Activated T-helper 1 cell treated with anti-CD3 and anti-CD28 coated beads, Interleukin-2, amount 50 U/mL, for 16 hours (primary cell): ENCODE data around the gene PTGER4.
"Not testable (repeated sequence)": the region's sequence is repeated elsewhere in the genome, so short reads cannot be mapped to it uniquely, and the experiment has no call there.

Experiments
- DNase-seq, 2 donors: peaks; one replicate each; pipeline ENCODE4 v3.0.0-alpha.2; 2020; ENCODE audit warnings: low read depth in 1 of 2, low spot score in 1 of 2

PTGER4 gene

DNA sequence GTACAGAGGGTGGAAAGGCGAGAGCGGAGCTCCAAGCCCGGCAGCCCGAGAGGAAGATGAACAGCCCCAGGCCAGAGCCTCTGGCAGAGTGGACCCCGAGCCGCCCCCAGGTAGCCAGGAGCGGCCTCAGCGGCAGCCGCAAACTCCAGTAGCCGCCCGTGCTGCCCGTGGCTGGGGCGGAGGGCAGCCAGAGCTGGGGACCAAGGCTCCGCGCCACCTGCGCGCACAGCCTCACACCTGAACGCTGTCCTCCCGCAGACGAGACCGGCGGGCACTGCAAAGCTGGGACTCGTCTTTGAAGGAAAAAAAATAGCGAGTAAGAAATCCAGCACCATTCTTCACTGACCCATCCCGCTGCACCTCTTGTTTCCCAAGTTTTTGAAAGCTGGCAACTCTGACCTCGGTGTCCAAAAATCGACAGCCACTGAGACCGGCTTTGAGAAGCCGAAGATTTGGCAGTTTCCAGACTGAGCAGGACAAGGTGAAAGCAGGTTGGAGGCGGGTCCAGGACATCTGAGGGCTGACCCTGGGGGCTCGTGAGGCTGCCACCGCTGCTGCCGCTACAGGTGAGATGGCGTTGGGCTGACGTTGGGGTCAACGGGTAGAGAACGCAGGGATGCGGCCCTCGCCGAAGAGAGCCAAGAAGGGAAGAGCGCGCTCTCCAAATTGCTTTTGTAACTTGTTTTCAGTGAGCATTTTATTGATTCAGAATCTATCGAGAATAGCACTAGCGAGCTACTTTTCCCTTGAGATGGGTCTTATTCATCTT is at the start of gene PTGER4:
Gene PTGER4, plus strand, starts transcription at position 3 of the 769 bp plus-strand sequence. CDS start 1,079 bp downstream, outside the sequence.
- DNase-seq = no peak

- DNase-seq = no peak
Observed at GRCh38 chr5:40630126-40630525, 49.6 kb upstream of the PTGER4 start.

DNA sequence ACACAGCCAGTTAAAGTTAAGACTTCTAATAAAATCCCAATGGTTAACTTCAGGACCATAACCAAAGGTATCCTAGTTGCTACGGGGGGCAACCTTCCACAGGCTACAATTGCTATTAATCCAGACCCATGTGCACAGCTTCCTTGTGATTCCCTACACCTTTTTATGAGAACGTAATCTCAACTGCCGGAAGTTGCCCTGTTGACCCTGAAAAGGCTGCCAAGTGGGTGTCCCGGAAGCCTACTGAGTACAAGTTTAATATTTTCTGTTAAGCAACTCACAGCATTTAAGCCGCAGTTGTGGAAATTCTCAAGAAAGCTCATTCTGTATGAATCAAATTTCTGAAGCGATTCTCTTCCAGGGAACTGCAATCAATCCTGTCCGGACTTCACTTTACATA is 48.5 kb upstream of the PTGER4 start:
- DNase-seq = no peak

DNA sequence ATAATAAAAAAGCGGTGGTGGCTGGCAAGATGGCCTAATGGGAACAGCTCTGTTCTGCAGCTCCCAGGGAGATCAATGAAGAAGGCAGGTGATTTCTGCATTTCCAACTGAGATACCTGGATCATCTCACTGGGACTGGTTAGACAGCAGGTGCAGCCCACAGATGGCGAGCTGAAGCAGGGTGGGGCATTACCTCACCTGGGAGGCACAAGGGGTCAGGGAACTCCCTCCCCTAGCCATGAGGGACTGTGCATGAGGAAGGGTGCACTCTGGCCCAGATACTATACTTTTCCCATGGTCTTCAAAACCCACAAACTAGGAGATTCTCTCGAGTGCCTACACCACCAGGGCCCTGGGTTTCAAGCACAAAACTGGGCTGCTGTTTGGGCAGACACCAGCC is 45.6 kb upstream of the PTGER4 start:
- DNase-seq = no peak

DNA sequence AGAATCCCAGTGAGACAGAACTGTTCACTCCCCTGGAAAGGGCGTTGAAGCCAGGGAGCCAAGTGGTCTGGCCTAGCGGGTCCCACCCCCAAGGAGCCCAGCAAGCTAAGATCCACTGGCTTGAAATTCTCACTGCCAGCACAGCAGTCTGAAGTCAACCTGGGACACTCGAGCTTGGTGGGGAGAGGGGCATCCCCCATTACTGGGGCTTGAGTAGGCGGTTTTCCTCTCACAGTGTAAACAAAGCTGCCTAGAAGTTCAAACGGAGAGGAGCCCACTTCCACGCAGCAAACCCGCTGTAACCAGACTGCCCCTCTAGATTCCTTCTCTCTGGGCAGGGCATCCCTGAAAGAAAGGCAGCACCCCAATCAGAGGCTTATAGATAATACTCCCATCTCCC is 45.1 kb upstream of the PTGER4 start:
- DNase-seq = no peak

GRCh38 chr5:40639531-40639930 is 40.2 kb upstream of the PTGER4 start:
- not testable (repeated sequence) for DNase-seq

- no peak for DNase-seq
Observed at GRCh38 chr5:40646266-40646665, 33.4 kb upstream of the PTGER4 start.

GRCh38 chr5:40648150-40648549 is 31.6 kb upstream of the PTGER4 start:
- DNase-seq = no peak

DNA sequence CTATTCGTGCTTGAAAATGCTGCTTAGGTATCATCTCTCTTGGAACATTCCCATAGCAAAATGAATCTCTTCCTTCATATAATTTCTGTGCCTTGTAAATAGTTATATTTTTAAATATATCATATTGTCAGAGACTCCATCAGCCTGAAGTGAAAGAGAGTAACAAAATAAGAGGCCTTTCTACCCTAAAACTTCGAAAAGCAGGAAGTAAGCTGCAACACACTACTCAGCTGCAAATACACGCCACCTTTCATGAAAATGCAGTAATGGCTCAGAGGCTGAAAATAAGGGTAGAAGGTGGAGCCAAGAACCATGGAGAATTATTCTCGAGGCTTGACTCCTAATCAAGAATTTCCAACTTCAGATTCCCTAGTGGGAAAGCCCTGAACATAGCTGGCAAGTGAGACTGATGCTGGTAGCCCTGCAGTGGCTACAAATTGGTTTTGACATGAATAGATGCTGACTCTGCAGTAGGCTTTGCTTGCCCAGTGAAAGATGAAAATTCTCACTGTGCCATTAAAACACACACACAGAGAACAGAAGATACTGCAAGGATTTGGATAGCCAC is 30.2 kb upstream of the PTGER4 start:
- no peak for DNase-seq

DNA sequence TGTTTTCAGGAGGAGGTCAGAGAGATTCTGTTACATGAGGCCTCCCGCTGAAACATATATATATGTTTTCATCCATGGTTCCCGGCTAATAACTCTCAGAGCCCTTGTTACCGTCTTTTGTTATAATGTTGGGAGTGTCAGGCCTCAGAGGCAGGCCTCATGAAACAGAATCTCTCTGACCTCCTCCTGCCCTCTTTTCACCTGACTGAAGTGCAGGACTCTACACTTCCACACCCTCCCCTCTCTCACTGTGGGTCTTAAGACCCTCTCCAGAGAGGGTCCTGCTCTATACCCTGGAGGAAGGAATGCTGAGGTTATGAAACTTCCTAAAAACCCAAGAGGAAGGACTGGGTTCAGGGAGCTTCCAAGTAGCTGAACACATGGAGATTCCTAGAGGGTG is 28.5 kb upstream of the PTGER4 start:
- DNase-seq = no peak

DNA sequence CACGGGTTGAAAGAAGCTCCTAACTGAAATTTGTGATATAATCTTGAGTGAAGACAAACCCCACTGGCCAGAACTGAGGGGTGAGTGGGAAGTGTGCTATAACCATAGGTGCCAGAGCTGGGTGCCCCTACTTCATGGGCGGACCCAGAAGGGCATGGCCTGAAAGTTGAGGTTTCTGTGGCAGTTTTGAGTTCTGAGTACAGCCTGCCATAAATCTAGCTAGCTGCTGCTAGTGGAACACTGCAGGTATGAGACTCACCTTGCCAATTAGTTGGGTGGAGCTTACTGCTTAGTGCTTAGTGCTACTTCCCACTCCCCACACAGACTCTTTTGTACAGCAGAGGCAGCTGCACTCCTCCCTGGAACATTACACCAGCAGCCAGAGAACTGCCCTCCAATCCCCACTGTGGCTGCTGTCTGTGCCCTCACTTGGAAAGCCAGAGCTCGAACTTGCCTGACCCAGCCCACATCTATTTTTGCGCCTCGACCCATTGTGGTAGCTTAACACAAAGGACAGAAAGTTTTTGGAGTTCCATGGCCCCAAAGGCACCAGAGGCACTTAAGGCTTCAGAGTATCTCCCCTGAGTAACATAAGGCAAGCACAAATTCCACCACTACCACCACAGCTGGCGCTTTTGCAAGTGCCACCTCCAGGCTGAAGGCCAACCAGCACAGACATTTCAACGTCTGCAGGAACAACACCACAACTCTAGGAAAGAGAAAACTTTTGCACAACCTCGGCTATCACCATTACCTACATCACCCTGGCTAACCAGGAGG is 27.1 kb upstream of the PTGER4 start:
- DNase-seq = no peak

DNA sequence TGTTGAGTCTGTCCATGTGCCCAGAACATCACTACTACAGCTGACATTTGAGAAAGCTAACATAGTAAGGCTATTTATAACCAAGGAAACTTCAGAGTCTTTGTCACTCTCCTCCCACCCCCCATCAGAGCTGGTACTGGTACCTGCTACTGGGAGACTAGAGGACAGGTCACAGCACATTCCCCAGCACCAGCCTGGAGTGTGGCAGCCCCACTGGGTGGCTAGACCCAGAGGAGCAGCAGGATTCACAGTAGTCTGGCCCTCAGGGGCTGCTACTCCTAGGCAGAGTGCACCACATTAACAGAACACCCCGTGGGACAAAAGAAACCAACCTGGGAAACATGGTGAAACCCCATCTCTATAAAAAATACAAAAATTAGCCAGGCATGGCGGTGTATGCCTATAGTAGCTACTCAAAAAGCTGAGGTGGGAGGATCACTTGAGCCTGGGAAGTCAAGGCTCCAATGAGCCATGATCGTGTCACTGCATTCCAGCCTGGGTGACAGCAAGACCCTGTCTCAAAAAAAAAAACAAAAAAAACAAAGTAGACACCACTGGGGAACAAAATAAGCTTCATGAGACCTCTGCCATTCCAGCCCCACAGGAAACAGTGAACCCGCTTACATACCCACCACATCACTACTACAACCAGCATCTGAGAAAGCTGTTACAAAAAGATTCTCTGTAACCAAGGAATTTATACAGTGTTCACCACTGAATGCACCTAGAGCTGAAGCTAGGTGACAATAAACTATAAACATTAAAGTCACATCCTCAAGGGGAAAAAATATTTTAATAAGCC is 26.3 kb upstream of the PTGER4 start:
- no peak for DNase-seq

GRCh38 chr5:40654377-40654991 is 25.2 kb upstream of the PTGER4 start:
- DNase-seq = no peak

DNA sequence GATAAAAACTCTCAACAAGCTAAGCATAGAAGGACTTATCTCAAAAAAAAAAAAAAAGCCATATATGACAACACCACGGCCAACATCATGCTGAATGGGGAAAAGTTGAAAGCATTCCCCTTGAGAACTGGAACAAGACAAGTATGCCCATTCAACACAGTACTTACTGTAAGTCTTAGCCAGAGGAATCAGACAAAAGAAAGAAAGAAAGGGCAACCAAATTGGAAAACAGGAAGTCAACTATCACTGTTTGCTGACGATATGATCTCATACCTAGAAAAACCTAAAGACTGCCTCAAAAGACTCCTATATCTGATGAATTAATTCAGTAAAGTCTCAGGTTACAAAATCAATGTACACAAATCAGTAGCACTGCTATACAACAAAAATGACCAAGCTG is 24.6 kb upstream of the PTGER4 start:
- no peak for DNase-seq

- not testable (repeated sequence) for DNase-seq
Observed at GRCh38 chr5:40656091-40656490, 23.6 kb upstream of the PTGER4 start.

GRCh38 chr5:40656766-40657165 is 22.9 kb upstream of the PTGER4 start:
- no peak for DNase-seq

DNA sequence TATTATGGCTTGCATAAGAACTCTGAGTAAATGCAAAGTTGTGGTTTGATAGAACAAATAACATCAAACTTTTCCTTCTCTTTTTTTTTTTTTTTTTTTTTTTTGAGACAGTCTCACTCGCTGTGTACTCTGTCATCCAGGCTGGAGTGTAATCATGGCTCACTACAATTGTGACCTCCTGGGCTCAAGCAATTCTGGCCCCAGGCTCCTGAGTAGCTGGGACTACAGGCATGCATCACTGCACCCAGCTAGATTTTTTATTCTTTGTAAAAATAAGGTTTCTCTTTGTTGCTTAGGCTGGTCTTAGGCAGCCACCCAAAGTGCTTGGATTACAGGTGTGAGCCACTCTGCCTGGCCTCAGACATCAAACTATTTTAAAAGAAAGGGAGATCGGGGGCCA is 19.0 kb upstream of the PTGER4 start:
- DNase-seq = no peak

DNA sequence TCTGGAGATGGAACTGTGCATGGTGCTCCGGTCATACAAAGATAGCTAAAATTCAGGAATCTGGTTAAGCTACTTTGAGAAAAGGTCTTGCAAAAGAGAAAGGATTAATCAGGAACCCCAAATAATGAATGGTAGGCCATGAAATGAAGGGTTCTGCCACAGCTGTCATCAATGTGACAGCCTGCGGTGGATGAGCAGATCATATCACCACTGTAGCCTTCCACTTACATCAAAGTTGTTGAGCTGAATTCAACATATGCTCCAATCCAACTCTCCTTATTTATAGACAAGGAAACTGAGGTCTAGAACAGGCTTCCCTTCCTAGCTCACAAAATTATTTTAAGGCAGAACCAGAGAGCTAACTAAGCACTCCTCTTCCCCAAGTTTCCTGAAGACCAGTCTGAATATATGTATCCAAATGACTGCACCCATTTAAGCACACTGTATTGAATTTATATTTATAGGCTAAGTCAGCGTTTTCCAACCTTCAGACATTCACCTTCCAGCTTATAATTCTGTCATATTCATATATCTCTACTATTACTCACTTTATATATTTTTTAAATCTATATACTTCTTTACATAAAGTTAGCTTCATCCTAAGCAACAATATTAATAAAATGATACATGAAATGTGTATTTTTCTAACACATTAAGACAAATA is 13.9 kb upstream of the PTGER4 start:
- no peak for DNase-seq

DNA sequence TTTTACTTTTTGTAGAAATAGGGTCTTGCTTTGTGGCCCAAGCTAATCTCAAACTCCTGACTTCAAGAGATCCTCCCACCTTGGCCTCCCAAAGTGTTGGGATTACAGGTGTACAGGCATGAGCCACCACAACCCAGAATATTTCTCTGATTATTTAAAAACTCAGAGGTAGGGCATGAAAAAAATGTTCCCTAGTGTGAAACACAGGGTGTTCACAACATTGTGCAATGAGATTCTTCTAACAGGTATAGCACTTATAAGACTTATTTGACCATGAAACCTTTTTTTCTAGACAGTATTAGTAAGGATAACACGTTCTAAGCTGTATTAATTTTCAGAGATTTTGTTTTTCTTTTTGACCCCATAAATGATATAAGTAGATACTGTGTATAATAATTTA is 13.1 kb upstream of the PTGER4 start:
- no peak for DNase-seq

DNA sequence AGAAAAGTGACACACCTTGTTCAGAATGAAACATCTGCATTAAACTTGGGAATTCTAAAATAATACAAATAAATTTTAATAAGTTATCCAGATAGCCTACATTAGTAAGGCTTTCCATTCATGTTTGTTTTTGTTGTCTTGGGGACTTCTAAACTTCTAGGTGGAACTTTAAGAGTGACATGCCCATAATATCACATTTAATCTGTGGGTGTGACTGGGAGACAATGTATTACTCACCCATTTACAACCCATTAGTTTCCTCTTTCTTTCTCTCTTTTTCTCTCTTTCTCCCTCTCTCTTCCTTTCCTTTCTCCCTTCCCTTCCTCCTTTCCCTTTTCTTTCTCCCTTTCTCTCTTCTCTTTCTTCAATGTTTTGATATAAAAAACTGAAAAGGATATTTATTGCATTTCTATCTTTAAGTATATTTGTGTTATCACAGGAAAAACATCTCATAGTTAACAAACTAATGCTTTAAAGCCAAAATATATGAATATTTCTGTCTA is 12.5 kb upstream of the PTGER4 start:
- DNase-seq = no peak
